Stimulated activated CD4-positive, alpha-beta T cell treated with anti-CD3 and anti-CD28 coated beads, Interleukin-4, amount 100 ng/mL, for 48 hours (primary cell): ENCODE data around the gene MCF2L.

Experiments used
- DNase-seq, 2 donors: peaks; one replicate each; pipeline ENCODE4 v3.0.0-alpha.2; 2020; ENCODE audit warnings: low read depth in 2 of 2

Gene MCF2L

DNA sequence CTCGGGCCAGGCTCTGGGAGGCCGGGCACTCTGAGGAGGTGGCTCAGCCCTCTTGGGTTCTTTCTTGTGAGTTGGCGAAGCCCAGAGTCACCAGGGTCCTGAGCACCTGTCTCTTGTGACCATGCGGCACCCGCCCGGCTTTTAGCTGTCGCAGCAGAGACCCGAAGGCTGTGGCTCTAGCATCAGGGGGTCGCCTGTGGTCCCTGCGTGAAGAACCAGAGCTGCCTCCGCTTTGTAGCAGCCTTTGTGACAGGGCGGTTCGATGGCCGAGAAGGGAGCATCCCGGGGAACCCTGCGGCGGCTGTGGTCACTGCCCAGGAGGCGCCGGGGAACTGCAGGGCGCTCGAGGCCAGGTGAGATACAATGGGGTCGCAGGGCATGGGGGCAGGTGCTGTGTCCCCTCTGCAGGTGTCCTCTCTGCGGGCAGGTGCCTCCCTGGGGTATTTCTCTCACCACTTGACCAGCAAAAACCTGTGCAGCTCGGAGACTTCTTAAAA, 10.4 kb downstream of the MCF2L start:
- DNase-seq = no peak

GRCh38 chr13:112980434-112980833, 11.4 kb downstream of the MCF2L start:
- no peak for DNase-seq

- DNase-seq = no peak
Observed at GRCh38 chr13:112981451-112981850, 12.4 kb downstream of the MCF2L start.

DNA sequence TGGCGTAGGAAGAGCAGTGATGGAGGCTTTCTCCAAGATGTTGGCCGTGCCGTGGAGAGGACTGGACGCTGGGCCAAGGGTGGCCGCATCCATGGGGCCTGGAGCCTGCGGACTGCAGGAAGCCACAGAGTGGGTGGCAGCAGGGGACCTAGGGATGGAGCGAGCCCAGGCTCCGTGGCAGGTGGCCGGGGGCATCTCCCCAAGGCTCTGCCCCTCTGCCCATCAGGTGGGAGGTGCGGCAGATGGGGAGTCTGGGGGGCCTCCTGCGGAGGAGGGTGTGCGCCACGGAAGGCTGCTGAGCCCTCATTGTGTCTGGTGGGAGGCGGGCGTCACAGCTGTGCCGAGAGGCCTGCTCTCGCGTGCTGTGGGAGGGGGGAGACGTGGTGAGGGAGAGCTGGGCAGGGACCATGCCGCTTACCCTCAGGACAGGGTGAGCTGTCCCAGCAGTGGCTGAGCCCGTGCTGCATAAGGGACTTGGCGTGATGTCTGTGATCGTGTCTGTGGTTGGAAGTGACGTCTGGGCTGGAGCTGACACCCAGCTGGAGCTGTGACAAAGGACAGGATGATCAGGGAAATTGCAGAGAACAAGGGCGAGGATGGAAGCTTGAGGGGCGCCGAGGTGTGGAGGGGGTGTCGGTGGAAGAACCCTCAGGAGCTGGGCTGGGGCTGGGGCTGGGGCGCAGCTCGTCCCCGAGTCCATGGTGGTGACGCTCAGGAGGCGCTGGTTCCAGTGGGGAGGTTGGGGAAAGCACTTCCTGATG, 13.4 kb downstream of the MCF2L start:
- DNase-seq = no peak

DNA sequence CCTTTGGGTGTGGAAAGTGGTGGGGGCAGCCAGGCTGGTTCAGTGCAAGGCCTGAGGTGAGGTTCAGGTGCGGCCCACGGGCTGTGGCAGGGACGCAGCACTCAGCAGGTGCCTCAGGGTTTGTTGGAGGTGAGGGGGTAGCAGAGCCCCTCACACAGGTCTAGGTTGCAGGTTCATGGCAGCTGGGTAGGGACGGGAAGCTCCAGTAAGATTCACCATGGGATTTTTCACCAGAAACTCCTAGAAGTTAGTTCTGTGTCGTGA, 14.0 kb downstream of the MCF2L start:
- DNase-seq = no peak

- no peak for DNase-seq
Observed at GRCh38 chr13:112983428-112984196, 14.6 kb downstream of the MCF2L start.

- DNase-seq = no peak
Observed at GRCh38 chr13:112984501-112984900, 15.5 kb downstream of the MCF2L start.

DNA sequence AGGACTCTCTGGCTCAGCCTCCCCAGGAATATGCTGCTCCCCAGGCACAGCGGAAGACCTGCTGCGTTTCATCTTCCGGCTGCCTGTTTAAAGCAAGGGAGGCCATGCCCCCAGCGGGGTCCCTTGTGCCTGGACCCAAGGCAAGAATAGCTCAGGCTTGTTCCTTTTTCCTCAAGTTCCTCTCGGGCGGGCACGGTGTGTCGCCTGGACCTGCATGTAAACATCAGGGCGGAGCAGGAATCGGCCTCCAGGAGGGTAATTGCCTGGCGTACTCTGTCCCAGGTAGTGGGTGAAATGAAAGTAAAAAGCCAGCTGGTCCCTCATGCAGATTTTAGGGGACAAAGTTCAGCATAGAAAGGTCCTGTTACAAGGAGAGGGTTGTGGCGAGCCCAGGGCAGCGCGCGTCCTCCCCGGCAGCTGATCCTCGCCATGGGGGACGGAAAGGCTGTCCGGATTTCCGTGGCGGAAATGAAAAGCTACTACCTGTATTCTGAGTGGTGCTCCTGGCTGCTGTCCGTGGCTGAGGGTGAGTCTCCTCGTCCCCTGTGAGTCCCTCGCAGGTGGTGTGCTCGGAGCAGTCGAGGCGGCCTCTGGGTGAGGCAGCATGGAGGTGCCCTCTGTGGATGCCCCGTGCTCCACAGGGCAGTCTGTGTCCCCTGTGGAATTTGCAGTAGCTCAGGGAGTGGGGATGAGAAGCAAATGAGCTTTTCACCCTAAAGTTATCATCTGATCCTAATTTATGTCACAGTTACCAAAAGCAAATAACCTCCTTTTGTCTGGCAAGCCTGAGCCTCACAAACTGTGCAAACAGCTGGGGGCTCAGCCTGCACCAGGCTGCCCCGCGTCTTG, 16.2 kb downstream of the MCF2L start:
- DNase-seq = no peak

DNA sequence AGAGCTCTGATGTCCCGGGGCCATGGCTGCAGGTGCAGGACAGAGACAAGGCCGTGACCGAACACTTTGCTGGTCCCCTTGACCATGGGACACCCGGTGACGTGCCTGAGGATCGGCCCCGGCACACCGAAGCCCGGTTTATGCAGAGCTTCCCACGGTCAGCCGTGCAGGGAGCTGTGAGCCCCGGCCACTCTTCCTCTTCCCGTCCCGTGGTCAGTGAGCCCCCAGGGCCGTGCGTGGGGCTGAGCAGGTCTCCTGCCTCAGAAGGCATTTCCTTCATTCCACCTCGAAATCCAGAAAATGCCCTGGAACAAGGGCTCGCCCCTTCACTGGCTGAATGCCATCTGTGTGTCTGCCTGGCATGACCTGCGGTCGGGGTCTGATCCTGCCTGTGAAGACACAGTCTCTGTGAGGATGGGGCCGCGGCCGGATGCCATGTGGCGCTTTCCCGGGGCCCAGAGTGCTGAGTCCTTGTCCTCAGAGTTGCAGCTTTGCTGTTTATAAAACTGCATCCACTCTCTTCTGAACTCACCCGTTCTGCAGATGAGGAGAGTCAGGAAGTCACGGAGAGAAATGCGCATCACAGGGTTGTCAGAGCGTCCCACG, 16.9 kb downstream of the MCF2L start:
- DNase-seq = no peak

DNA sequence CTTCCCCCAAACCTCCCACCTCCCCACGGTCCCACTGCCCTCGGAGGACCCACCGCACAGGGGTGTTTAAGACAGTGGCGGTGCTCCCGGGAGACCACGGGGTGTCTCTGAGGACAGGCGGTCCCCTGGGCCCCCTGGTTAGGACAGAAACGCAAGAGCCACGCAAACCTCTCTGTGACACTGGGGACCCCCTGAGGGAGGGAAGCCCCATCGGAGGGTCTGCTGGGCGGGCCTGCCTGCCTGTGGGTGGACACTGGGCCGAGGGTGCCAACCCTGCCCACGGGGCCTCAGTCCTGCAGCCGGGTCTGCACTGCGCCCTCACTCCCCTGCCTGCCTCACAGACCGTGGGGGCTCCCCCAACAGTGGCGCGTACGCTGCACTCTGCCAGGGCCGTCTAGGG, 17.5 kb downstream of the MCF2L start:
- no peak for DNase-seq

DNA sequence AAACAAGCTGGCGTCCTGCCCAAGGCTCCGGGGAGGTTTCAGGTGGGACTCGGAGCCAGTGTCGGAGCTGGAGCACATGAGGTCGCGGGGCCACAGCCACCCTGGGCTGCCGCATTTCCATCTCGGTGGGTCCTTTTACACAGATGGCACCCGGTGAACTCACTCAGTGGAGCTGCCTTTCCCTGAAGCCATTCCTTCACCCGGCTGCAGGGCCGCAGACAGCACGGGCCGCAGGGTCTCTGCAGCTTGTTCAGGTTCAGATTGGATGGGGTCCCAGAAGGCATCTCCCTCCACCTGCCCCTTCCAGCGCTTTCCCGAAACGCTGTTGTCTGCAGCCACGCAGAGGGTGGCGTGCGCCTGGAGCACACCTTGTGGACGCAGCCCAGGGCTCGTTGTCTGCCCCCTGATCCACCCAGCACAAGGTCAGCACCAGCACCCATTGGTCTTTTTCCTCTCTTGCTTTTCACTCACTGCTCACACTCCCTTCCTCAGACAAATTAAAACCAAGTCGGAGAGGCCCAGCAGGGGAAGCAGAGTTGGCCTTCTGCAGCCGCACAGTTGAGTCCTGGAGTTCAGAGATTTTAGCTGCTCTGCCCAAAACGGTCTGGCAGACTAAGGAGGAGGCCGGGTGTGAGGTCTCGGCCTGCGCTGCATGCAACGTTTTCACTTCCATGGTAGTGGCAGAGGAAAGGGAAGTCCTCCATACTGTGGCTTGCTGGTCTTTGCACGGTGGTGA, 18.1 kb downstream of the MCF2L start:
- no peak for DNase-seq

DNA sequence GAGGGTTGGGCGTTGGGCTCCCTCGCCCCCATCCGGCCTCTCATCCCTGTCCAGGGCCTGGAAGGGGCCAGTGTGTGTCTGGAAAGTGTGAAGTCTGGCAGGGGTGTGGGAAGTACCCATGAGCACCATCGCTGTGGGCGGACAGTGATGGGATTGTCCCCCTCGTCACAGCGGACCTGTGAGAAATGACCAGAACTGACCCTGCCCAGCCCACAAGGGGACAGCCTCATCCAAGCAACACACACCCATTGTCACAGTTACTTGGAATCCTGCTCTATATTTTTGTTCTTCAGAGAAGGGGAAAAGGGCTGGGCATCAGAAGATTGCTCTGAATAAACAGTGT, 18.6 kb downstream of the MCF2L start:
- DNase-seq = no peak

DNA sequence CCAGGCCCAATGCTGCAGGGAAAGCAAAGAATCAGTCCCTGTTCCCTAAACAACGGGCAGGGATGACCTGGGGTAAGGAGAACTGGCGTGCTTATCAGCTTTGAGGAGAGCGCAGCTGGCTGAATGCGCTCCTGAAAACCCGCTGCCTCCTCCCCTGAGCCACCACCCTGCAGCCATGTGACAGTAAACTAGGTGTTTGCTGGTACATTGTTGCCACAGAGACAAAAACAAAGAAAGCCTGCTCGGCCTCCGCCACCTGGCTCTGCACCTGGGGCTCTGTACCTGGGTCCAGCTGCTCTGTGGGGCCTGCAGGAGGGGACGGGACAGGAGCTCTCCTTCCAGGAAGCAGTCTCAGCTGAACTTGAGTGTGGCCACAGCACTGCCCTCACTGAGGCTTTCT, 21.8 kb downstream of the MCF2L start:
- no peak for DNase-seq

DNA sequence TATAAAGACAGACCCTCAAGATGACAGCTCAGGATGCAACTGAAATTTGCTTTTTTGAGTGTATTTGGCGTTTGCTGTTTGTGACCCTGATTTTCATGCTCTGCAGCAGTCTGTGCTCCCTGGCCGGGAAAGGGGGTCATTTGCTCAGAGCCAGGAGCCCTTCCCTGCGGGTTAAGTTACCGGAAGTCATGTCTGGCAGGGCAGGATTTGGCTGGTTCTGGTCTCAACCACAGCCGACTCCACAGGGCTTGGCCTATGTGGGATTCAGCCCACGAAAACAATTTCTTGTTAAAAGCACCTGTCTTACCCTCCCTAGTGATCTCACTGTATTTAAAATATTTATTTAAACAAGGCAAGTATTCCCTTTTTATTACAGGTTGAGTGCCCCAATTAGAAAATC, 22.6 kb downstream of the MCF2L start:
- DNase-seq = no peak

GRCh38 chr13:112992931-112993680, 24.1 kb downstream of the MCF2L start:
- DNase-seq = no peak

DNA sequence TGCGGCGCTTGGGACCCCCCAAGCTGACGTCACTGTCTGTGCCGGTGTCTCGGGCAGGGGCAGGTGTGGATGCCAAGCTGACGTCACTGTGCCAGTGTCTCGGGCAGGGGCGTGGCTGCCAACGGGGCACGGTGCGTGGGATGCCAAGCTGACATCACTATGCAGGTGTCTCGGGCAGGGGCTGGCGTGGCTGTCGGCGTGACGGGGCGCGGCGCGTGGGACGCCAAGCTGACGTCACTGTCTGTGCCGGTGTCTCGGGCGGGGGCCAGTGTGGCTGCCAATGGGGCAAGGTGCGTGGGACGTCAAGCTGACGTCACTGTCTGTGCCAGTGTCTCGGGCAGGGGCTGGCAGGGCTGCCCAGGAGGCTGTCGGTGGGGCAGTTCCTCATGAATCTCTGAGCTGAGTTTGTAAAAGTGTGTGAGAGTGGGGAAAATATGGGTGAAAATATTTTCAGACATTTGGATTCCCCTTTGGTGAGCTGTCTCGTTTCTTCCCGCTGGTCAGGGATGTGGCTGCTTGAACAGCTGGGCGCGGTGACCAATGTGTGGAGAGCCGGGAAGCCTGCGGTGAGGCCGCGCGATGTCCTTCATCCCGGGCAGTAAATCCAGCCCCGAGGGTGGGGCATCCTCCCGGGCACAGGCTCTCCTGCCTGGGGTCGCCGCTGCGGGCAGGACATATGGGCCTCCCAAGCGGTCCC, 25.2 kb downstream of the MCF2L start:
- DNase-seq = no peak

- DNase-seq = no peak
Observed at GRCh38 chr13:112994781-112995355, 25.9 kb downstream of the MCF2L start.

DNA sequence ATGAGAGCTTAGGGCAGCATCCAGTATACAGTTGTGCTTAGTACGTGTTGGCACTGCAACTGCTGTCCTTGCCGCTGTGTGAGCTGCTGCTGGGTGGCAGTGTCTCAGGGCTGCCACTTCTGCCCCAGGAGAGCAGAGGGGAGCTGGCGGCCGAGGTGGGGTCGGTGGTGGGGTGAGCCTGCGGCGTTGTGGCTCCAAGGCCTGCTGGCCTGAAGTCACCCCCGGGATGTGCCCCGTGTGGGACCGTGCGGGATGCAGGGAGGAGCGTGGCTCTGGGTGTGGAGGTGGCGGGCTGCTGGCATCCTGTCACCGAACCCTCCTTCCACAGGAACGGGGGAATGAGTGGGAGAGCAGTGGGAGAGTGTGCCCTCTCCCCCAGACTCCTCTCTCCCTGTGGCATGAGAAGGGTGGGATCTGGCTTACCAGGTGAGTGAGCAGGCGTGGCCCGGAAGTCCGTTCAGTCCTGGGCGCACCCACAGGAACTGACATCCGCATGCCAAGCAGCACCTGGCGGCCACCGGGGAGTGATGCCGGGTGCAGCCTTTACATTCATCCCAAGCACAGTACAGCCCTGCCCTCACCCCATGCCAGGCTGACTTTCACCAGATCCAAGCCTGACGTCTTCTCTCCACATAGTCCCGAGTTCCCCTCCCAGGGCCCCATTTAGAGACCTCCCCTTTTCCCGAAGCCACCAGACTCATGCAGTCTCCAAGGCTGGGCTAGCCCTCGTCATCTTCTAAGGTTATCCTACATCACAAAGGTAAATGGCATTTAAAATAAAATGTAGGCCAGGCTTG, 26.6 kb downstream of the MCF2L start:
- no peak for DNase-seq

GRCh38 chr13:112996671-112997091, 27.7 kb downstream of the MCF2L start:
- no peak for DNase-seq
